OCI-LY7 (cell line): ENCODE results near the gene ADD2.

Experiments
- CTCF ChIP-seq: fragments of 200-600 bp; sonication (generic); conservative IDR thresholded peaks from 2 replicates; pipeline ENCODE4 v1.5.1; 2014; ENCODE audit warnings: mild to moderate bottlenecking, antibody characterized with exemption, low read length, moderate library complexity, mixed read lengths
- EZH2phosphoT487 ChIP-seq: fragments of 200-600 bp; sonication (generic); IDR thresholded peaks from 2 replicates; pipeline ENCODE4 v1.6.1; 2018; ENCODE audit warnings: low read depth, borderline replicate concordance, mild to moderate bottlenecking, mixed run types, antibody characterized with exemption, low read length, moderate library complexity, mixed read lengths

- TF ChIP-seq CTCF = no peak
- no peak for TF ChIP-seq EZH2phosphoT487
These were observed 135.6 kb downstream of the ADD2 start for GRCh38 chr2:70632388-70632787.
